DMS114 treated with DMSO at 0.1 percent for 48 hours (cell line): ENCODE data around the gene DLG5.

Experiments used
- DNase-seq: peaks from one replicate; lab custom pipeline; 2025; ENCODE audit not compliant: unreplicated experiment; lab: John Stamatoyannopoulos, UW

DLG5 gene

DNA sequence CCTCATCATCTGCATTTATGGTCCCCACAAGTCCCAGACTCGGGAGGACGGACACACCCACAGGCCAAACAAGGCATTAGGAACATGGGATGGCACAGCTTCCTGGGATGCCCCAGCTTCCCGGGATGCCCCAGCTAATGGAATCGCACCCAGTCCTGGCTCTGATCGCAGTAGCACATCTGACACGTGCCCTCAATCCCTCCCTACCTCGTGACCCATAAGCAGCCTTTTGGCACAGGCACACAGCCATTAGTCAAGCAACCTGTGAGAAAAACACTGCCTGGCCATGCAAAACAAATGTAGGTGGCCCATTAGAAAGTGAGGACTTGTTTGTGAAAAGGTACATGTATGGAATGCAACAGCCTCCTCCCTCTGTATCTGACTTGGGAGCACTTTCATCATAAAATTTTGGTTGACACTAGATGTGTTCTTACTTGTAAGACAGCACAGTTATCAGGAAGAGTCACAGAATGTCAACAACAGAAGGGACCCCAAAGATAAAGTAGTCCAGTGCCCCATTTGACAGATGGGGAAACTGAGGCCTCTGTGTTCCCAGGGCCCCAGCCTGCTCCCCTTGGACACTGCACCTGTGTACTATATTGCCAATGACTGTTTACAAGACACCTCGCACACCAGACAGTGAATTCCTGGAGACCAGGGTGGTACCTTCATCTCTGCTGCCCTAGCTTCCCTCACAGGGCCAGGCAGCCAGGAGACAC lies 34.4 kb downstream of the DLG5 start:
- DNase-seq = no peak

DNA sequence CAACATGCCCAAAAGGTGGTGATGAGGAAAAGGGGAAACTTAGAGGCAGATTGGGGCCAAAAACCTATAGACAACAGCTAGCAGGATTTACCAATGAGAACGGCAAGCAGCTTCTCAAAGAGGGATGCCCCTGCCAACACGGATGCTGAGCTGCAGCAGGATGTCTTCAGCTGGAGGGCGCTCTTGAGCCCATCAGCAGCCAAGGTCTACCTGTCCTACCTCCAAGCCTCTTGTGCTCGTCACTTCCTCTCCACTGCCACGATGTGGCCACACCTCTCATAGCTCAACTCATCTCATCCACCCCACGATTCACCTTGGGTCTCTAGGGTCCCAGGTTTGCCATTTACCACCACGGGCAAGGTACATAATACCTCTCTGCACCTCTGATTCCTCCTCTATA lies 36.5 kb downstream of the DLG5 start:
- no peak for DNase-seq

DNA sequence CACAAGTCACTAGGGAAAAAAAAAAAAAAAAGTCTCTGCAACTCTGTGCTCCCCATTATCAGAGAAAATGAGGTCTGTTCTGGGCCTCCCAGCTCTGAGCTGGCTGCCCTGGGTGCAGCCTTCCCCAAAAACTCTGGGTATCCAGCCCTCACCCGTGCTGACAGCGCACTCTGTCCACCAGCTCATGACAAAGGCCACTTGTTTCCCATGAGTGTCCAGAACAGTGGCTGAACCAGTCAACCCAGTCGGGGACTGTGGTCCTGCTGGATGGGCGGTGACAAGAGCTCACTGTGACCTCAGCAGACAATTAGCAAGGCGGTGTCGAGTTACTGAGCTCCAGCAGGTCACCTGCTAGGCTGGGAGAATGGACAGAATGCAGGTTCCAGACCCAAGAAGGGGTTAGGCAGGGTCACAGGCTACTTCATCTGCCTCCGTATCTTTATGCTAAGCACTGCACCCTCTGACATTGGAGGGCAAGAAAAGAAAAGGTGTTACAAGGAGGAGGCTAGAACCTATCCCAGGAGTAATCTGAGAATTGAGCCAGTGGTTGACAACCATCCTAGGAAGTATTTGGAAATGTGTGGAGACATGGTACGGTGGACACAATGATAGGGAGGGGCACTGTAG lies 37.2 kb downstream of the DLG5 start:
- DNase-seq = no peak

DNA sequence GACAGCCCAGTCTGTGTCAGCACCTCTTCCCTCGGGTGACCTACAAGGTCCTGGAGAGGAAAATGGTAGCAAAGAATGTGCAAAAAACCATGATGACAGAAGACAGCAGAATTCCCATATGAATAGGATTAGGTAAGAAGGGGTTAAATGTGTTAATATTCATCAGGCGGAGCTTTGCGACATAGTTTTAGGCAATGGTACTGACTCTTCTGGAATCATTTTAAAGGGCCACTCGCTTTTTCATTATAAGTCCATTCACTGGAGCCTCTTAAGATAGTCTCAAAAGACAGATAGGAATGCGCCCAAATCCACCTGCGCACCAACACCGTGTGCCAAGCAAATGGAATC lies 38.2 kb downstream of the DLG5 start:
- no peak for DNase-seq

DNA sequence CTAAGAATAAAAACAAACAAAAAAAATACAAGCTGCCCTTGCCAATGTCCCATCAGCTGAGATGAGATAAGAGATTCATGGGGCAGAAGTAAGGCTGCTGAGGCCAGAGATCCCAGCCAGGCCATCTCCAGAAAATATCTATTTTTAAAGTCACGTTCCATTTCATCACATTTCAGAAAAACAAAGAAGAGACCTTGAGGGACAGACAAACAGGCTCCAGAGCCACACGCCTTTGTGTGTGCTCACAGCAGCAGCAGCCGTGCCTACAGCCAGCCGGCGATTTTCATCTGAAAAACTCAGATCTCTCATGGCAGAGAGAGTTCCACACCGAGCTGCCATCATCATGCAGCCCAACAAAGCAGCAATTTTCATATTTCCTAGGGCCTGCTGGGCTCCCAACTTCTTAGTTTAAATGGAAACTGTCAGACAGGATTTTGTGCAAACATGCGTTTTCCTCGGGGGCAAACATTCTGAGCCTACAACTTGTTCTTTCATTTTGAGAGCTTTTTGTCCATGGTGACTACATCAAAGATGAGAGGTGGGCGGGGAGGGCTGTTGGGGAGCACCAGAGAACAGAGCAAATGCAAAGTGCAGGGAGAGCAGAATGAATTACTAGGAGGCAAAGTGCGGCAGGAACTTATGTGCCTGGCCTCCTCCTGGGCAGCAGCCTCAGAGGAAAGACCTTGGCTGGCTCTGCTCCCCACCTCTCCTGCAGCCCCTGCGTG lies 38.8 kb downstream of the DLG5 start:
- DNase-seq = no peak

DNA sequence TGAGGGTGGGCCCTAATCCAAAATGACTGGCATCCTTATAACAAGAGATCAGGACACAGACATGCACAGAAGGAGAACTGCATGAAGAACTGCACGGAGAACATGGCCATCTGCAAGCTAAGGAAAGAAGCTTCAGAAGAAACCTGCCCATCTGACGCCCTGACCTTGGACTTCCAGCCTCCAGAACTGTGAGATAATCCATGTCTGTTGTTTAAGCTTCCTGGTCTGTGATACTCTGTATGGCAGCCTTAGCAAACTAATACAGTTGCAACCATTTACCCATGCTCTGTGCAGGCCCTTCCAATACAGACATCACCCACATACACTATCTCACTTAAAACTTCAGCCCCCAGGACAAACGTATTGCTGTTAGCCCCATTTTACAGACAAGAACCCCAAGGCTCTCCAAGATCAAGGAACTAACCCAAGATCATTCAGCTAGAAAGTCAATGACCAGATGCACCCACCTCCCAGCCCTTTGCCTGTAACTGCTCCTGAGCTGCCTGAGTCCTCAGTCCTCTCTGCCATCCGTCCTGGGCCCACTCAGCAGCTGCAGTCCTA lies 39.7 kb downstream of the DLG5 start:
- no peak for DNase-seq

DNA sequence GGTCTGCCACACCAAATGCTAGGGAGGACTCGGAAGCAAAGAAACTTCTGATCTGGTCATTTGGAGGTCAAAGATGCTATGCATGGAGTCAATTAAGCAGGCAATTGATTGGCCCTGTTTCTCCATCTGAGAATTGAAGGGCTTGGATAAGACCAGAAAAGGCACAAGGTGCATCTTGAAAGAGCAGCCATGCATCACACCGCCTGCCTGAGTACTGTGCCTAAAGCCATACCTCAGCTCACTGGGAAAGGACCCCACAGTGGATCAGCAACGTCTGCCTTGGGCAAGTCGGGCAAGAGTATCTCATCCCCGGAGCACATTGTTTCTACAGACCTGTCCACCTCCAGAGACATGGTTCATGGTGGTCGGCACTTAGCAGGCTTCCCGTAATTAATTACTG lies 42.4 kb downstream of the DLG5 start:
- DNase-seq = no peak

DNA sequence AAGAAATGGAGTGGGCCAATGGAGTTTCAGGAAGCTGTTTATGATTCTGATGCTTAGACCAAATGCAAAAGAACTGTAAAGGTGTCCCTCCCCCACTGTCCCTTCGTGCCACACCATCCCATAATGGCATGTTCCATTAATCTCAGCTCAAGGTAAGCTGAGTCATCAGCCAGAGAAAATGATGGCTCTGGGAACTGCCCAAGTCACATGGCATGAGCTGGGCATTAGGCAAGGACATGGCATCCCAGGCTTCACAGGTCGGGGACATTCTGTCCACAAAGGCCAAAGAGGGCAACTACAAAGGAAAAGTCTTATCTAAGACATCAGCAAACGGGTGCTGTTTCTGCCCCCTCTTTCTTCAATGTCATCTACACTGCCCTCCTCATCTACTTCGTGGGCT lies 44.9 kb downstream of the DLG5 start:
- DNase-seq = no peak

DNA sequence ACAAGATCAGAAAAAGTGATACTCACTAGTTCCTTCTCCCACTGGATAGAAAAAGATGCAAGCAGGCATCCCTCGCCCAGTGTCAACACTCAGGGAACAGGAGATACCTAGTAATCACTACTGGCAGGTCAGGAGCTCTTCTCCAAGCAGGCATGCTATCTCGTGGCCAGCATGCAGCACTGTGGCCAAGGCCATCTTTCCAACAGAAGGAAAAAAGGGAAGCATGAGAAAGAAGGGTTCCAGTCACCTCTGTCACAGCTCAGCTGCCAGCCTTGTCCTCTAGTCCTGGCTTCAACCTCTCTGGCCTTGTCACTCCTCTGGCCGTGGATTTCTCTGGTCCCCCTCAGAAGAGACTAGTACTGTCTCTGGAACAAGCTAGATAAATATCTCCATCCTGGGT lies 45.3 kb downstream of the DLG5 start:
- no peak for DNase-seq

DNA sequence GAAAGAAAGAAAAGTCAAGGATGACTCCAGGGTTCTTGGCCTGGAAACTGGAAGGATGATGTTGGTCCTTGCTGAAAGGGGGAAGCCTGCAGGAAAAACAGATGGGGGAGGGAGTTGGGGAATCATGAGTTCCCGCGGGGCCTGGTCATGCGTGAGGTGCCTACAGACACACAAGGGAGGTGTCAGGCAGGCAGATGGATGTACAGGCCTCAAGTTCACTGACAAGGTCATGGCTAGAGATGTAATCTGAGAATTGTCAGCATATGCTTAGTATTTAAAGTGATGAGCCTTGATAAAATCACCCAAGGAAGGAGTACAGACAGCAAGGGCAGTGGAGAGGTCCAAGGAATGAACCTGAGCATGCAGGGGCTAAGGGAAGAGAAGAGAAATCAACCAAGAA lies 46.8 kb downstream of the DLG5 start:
- DNase-seq = no peak

DNA sequence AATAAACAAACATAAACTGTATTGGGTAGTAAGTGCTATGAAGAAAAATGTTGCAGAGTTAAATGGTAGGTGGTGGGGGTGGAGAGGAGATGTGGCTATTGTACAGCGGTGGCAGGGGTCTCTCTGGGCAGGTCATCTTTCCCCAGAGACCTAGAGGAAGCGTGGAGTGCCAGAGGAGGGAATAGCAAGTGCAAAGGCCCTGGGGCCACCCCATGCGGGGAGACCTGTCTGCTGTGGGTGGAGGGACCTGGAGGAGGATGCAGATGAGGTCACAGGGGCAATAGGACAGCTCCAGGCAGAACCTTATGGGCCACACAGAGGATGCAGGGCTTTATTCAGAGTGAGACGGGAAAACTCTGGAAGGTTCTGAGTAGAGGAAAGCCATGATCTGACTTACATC lies 47.5 kb downstream of the DLG5 start:
- no peak for DNase-seq

DNA sequence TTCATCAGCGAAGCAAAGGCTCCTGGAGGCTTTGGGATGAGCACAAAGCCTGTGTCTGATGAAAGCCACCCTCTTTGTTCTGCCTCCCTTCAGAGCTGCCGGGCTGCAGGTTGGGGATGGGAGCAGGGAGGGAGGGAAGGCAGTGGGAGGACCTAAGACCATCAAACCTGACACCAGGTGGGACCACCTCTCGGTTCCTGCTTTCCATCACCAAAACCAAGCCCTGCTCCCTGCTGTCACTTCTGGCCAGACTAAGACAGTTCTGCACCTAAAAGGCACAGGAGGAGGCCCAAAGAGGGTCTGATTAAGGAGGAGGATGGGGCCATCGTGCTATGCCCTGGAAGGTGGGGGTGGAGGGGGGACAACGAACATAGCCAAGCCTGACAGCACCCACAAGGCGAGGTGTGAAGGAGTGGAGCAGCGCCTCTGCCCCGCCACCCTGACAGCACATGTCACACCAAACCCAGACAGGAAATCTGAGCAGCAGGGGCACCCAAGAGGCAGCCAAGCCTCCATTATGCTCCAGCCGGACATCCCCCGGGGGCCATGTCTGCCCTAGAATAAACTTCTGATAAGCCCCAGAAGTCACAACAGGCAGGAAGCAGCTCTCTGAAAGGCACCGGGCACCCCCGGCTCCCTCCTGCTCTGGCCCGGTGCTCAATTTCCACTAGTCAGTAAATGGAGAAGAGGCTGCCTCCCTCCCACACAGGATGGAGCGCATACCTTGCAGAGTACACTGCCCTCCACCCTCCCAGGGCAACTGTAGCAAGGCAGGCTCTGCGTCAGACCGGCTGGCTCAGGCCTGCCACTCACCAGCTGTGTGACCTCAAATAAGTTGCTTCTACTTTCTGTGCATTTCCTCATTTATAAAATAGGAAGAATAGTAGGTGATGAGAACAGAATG lies 48.9 kb downstream of the DLG5 start:
- no peak for DNase-seq

DNA sequence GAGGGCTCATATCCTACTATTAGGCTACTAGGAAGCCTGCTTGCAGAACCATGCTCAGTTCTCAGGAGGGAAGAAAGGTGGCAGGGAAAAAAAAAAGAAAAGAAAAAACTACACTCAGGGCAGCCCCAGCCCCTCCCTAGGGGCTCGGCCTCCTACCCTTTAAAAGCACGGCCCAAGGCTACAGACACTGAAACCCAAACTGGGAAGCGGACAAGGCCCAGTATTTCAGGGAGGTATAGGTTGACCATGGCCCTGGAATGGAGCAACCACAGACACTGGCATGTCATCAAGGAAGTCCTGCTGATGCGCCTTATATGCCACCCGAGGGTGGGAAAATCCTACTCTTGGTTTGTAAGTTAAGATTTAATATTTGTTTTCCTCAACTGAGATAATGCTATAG lies 50.8 kb downstream of the DLG5 start:
- no peak for DNase-seq

DNA sequence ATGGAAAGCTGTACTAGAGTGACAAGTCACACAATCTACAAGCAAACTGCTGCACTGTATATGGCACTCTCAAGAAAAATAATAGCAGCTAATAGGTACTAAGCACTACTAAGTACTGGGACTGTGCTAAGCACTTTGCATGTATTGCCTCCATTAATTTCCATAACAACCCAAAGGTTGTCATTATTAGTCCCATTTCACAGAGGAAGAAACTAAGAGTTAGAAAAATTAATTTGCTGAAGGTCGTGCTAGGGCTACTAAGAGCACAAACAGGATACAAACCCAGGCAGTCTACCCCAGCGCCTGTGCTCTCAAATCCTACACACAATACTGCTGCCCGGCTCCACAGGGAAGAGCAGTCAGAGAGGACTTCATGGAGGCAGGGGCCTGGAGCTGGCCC lies 51.7 kb downstream of the DLG5 start:
- no peak for DNase-seq

DNA sequence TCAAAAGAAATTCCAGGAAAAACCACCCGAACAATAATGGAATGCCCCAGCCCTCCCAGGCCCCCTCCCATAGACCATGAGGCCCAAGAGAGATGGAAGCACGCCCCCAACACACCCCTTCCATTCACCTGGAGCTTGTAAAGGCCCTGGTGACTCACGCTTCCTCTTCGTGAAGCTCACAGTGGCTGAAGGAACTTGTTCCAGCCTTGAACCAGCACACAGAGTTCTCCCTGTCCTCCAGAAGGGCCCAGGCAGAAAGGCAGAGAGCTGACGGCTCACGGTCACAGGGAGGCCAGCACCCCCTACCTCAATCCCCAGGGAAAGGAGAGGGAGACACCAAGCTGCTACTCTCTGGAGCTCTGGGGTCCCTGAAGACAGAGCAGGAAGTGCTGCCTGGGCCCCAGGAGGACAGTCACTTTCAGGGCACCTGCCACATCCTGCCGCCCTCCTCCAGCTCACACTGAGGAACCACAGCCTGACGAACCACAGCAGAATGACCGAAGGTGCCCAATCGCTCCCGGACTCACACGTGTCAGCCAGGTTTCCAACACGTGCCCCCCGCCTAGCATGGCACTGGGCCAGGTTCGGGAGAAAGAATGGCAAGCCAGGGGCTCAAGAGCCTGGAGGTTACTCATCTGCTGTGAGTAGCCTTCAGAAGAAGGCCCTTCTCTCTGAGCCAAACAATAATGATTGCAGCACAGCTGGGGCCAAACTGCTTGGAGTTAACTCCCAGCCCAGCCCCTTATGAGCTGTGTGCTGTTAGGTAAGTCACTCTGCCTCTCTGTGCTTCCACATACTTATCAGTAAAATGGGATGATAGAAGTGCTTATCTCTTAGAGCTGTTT lies 52.8 kb downstream of the DLG5 start:
- no peak for DNase-seq

DNA sequence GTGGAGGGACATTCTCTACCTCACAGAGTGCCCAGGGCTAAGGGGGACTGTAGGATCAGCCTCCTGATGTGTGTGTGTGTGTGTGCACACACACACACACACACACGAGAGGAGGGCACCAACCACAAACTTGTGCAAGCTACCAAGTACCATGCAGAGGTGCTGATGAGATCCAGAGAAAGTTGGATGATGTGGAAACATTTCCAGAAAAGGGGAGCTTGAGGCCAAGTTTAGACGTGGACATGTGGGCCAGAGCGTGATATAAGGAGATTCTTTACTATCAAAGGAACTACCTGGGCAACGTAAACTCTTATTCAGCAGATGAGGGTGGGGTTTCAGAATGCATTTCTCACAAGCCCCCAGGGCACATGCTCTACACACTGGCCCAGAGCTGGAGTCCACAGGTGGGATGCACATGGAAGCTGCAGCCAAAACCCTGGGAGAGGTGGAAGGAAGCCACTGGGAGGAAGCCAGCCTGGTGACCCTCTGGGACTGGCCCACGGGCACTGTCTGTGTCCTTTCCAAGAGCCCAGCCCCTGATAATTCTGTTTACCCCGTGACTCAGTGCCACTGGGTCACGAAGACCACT lies 53.5 kb downstream of the DLG5 start:
- no peak for DNase-seq

DNA sequence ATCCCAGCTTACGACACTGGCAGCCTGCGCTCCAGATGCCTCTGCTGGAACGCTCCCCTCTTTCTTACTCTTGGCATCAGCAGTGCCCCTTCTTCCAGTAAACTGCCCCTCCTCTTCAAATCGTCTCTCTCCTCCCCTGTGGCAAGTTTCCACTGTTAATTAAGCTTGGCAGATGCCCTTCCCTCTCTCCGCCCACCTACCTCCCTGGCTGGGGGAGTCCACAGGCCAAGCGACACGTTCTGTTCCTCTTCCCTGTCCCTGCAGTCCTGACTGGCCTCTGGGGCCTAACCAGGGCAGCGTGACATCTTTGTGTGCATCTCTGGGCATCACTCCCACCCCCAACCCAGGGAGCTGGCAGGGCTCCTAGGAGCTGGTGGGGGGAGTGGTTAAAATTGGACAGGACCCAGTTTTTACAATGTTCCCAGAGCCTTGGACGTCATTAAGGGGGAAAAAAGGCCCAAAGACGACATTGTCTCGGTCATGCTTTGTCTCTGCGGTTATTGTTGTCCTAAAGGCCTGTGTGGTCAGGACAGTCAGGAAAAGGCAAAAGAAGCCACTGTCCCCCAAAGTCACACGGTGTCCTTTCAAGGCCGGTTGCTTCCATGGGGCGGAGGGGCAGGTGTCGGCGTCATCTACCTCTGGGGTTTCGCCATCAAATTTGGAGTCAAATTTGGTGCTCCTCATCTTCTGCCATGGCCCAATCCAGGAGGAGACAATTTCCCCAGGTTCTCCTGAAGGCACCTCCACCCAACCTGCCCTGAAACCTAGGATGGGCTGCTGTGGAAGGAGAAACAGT lies 54.2 kb downstream of the DLG5 start:
- no peak for DNase-seq

DNA sequence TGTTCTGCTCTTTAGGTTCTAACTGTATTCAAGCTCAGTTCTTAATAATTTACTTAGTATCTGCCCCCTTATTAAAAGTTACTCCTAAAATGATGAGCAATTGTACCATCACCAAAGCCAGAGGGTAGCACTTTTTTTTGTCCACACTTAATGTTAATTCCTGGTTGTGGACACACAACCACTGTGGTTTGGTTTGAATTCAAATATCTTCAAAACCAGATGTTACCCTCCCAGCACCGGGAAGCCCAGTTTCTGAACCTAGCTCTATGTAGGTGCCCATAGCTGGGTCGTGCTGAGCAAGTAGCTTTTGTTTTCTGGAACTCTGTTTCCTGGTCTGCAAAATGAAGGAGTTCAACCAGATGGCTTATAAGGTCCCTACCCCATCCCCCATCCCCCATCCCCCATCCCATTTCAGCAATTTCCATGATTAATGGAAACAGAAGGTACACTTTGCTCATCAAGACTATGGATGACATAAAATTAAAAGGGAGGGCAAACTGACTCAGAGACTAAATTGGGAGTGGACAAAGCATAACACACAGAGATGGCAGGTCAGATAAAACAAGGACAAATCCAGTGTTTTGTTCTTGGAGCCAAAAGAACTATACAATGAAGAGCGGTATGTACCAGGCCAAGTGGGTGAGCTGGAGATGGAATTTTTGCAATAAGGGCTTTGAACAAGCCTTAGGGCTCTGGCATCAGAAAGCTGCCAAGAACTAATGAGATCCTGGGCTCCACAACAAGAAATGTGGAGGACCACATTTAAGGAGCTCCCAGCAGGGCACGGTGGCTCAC lies 56.7 kb downstream of the DLG5 start:
- DNase-seq = no peak
